Measurements from ENCODE around the gene PPCDC. TPM values are rescaled to one million over a fixed set of nuclear protein-coding genes. Genes with fewer than 3 reads are reported as not detected.

The PPCDC gene
- total and polyA plus RNA-seq, 3 experiments from 2014 or later = 12.8 to 39.2 (median 35.5) TPM

DNA sequence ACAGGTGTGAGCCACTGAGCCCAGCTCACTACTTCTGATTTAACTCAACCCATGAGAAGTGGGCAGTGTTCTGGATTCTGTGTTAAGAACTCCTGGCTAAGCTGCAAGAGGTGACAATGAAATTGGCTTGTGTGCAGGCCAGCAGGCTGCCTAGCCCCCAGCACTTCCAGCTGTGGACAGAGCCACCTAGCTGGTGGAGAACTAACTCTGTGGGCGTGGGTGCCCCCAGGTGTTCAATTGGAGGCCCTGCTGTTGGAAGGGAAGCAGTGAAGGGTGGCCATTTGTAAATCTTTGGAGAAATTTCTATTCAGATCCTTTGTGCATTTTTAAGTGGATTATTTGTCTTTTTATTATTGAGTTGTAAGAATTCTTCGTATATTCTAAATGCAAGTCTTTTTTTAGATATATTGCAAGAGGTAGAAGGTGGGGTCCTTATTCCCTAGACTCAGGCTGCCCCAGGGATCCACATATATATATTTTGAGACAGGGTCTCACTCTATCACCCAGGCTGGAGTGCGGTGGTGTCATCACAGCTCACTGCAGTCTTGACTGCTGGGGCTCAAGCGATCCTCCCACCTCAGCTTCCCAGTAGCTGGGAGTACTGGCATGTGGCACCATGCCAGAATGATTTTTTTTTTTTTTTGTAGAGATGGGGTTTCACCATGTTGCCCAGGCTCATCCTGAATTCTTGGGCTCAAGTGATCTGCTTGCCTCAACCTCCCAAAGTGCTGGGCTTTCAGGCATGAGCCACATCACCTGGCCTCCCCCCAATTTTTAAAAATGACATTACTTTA, 35.2 kb upstream of the PPCDC start:
- no peaks in the 10 kb centered on the region for H3K4me1 Mint-ChIP-seq
- H3K4me3 ChIP-seq (ENCODE audit: low read length) = no peak overlapping the region
- ChIA-PET CTCF (interaction anchor here (1.1 kb wide), 1 partner anchor 31 kb away, joined by 3 read pairs; the partner anchor contains the start of gene RPP25), POLR2A (no interaction called here)
- no peaks in the 10 kb centered on the region for H3K27me3 ChIP-seq (ENCODE audit: insufficient read depth, low read length, poor library complexity, severe bottlenecking)
- no peaks in the 10 kb centered on the region for H3K36me3 Mint-ChIP-seq
- H3K27ac ChIP-seq (ENCODE audit: low read depth, low read length) = no peak overlapping the region
- DNase-seq = peak in 3 of 5 donors; percentile 7 to 52 (median 10)
- peaks cover 0 to 1% (median 0%) of the 10 kb centered on the region in 5 donors for H3K9me3 Mint-ChIP-seq
- H3K27me3 Mint-ChIP-seq = peaks cover 8 to 22% of the 10 kb centered on the region in 2 donors
- H3K4me1 ChIP-seq (ENCODE audit: insufficient read depth, low read length) = no peaks in the 10 kb centered on the region
- H3K36me3 ChIP-seq (ENCODE audit: insufficient read depth, low read length) = no peaks in the 10 kb centered on the region
- no peaks in the 10 kb centered on the region for H3K9me3 ChIP-seq (ENCODE audit: low read length)
- H3K4me3 Mint-ChIP-seq = no peak overlapping the region
- H3K27ac Mint-ChIP-seq = no peak overlapping the region

DNA sequence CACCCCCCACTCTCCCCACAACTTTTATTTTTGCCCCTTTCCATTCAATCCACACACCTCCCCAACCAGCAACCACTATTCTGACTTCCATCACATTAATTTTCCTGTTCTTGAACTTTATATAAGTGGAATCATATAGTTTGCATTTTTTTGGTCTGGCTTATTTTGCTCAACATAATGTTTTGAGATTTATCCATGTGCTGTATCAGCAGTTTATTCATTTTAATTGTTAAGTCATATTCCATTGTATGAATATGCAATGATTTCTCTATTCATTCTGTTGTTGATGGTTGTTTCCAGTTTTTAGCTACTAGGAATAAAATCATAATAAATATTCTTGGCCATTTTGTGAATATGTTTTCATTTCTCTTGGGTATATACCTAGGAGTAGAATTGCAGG, 33.9 kb upstream of the PPCDC start:
- Mint-ChIP-seq H3K27ac (no peak overlapping the region), H3K9me3 (peaks cover 0 to 1% (median 0%) of the 10 kb centered on the region in 5 donors), H3K27me3 (peaks cover 8 to 14% of the 10 kb centered on the region in 2 donors), H3K36me3 (no peaks in the 10 kb centered on the region), H3K4me1 (no peaks in the 10 kb centered on the region), H3K4me3 (no peak overlapping the region)
- CTCF ChIA-PET = no interaction called here
- Histone ChIP-seq H3K27ac (ENCODE audit: low read depth, low read length) (no peak overlapping the region), H3K9me3 (ENCODE audit: low read length) (no peaks in the 10 kb centered on the region), H3K36me3 (ENCODE audit: insufficient read depth, low read length) (no peaks in the 10 kb centered on the region), H3K27me3 (ENCODE audit: insufficient read depth, low read length, poor library complexity, severe bottlenecking) (no peaks in the 10 kb centered on the region), H3K4me3 (ENCODE audit: low read length) (no peak overlapping the region), H3K4me1 (ENCODE audit: insufficient read depth, low read length) (no peaks in the 10 kb centered on the region)
- POLR2A ChIA-PET = no interaction called here
- no peak for DNase-seq

DNA sequence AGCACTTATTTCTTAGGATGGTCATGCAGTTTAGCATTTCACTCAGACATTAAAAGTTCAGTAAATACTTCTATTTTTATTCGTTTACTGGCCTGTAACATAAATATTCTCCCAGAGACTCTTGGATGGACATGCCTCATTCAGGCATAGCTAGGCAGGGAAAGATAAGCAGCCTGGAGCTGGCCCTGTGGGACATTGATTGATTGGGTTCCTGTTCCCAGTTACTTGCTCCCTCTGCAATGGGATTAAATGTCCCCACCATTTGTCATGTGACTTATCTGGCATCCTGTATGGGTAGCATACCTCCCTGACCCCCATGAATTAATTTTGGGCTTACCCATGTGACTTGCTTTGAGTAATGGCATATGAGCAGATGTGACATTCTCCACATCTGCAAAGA, 30.8 kb upstream of the PPCDC start:
- Histone ChIP-seq H3K4me3 (ENCODE audit: low read length) (no peak overlapping the region), H3K27ac (ENCODE audit: low read depth, low read length) (no peak overlapping the region), H3K27me3 (ENCODE audit: insufficient read depth, low read length, poor library complexity, severe bottlenecking) (peaks cover 13% of the 10 kb centered on the region), H3K4me1 (ENCODE audit: insufficient read depth, low read length) (peaks cover 18% of the 10 kb centered on the region), H3K9me3 (ENCODE audit: low read length) (no peaks in the 10 kb centered on the region), H3K36me3 (ENCODE audit: insufficient read depth, low read length) (no peaks in the 10 kb centered on the region)
- peaks cover 12 to 17% of the 10 kb centered on the region in 2 donors for H3K27me3 Mint-ChIP-seq
- H3K4me1 Mint-ChIP-seq = peaks cover 12 to 18% (median 13%) of the 10 kb centered on the region in 3 donors
- H3K27ac Mint-ChIP-seq = no peak overlapping the region
- no peak overlapping the region for H3K4me3 Mint-ChIP-seq
- H3K9me3 Mint-ChIP-seq = peaks cover 0 to 3% (median 0%) of the 10 kb centered on the region in 5 donors
- CTCF ChIA-PET = no interaction called here
- POLR2A ChIA-PET = no interaction called here
- no peak for DNase-seq
- no peaks in the 10 kb centered on the region for H3K36me3 Mint-ChIP-seq

DNA sequence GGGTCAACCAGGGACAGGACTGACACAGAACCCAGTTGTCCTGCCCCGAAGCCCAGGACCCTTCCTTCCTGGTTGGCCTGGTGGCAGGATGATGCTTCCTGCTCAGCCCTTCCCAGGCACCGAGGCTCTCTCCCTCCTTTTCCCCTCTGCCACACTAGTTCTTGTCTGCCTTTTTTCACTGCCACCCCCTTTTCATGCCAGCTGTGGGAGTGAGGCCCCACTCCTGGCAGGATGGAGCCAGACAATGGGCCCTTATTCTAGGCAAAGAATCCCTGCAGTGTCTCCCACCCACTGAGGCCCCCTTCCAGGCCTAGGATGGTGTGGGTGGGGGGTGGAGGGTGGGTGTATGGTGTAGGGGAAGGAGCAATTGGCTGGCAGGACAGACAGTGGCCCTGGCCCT, 29.2 kb upstream of the PPCDC start:
- H3K4me3 ChIP-seq (ENCODE audit: low read length) = no peak overlapping the region
- H3K9me3 ChIP-seq (ENCODE audit: low read length) = no peaks in the 10 kb centered on the region
- H3K27me3 ChIP-seq (ENCODE audit: insufficient read depth, low read length, poor library complexity, severe bottlenecking) = peaks cover 24% of the 10 kb centered on the region
- peak overlapping the region in 2 of 7 donors; percentile 67 to 82 for H3K4me3 Mint-ChIP-seq
- DNase-seq = no peak
- H3K9me3 Mint-ChIP-seq = peaks cover 0 to 4% (median 0%) of the 10 kb centered on the region in 5 donors
- CTCF ChIA-PET = no interaction called here
- peaks cover 24 to 33% of the 10 kb centered on the region in 2 donors for H3K27me3 Mint-ChIP-seq
- peaks cover 18% of the 10 kb centered on the region for H3K4me1 ChIP-seq (ENCODE audit: insufficient read depth, low read length)
- no peaks in the 10 kb centered on the region for H3K36me3 Mint-ChIP-seq
- H3K36me3 ChIP-seq (ENCODE audit: insufficient read depth, low read length) = no peaks in the 10 kb centered on the region
- no peak overlapping the region for H3K27ac Mint-ChIP-seq
- no peak overlapping the region for H3K27ac ChIP-seq (ENCODE audit: low read depth, low read length)
- POLR2A ChIA-PET = no interaction called here
- peaks cover 12 to 18% (median 13%) of the 10 kb centered on the region in 3 donors for H3K4me1 Mint-ChIP-seq

DNA sequence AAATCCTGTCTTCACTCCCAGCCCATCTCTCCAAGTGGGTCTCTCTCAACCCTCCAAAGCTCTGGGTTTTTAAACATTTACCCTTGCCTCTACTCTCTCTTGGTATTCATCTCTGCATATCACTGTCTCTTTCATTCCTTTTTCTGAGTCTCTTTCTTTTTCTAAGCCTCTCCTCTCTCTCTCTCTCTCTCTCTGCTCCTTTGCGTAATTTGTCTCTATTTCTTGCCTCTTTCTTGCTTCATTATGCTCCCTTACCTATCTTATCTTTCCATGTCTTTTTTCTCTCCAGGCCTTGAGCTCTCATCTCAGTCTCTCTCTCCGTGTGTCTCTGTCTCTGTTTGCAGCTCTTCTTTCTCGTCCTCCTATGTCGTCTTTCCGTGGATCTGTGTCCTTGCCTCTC, 28.7 kb upstream of the PPCDC start:
- Mint-ChIP-seq H3K4me3 (peak overlapping the region; percentile 67 to 88 (median 82)), H3K36me3 (no peaks in the 10 kb centered on the region), H3K4me1 (peaks cover 12 to 18% (median 13%) of the 10 kb centered on the region in 3 donors), H3K27ac (peak overlapping the region in 1 of 8 donors; percentile 46), H3K9me3 (peaks cover 0 to 4% (median 0%) of the 10 kb centered on the region in 5 donors), H3K27me3 (peaks cover 28 to 36% of the 10 kb centered on the region in 2 donors)
- DNase-seq = no peak
- Histone ChIP-seq H3K9me3 (ENCODE audit: low read length) (no peaks in the 10 kb centered on the region), H3K36me3 (ENCODE audit: insufficient read depth, low read length) (no peaks in the 10 kb centered on the region), H3K4me3 (ENCODE audit: low read length) (peak overlapping the region; percentile 34), H3K27ac (ENCODE audit: low read depth, low read length) (no peak overlapping the region), H3K27me3 (ENCODE audit: insufficient read depth, low read length, poor library complexity, severe bottlenecking) (peaks cover 24% of the 10 kb centered on the region), H3K4me1 (ENCODE audit: insufficient read depth, low read length) (peaks cover 18% of the 10 kb centered on the region)
- POLR2A ChIA-PET = interaction anchor here (0.9 to 1.3 kb wide), 2 partner anchors 29 to 209 kb away, joined by 3 to 4 read pairs; partner anchors contain the start of gene PPCDC
- CTCF ChIA-PET = interaction anchor here (0.6 to 1.2 kb wide), 3 partner anchors 13 to 180 kb away, joined by 3 to 4 read pairs (median 3); partner anchors contain the start of gene PPCDC

DNA sequence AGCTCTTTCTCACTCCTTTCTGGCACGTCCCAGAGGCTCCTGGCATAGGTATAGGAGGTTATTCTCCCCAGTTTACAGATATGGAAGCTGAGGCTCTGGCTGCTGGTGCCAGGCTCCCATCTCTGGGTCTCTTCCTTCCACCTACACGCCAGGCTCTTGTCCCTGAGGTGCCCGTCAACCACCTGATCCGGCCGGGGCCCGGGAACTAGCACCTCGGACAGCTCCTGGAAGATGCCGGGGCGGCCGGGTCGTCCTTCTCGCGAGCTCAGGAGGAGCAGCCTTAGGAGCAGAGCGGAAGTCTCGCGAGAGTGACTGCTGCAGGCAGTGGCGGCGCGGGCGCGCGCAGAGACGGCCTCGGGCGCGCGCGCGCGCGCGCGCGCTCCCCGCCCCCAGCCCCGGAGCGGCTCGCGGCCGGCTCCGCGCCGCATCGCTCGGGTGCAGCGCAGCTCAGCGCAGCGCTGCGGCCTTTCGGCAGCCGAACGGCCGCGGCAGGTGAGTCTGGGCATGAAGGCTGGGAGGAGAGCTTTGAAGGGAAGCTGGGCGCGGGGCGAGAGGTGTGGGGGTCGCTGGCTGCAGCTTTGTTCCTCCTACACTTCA, 28.1 kb upstream of the PPCDC start, which contains the start of gene SCAMP5:
TSS of gene SCAMP5 (plus strand) at position 382 of the 597 bp plus-strand sequence. CDS start 16,277 bp downstream, outside the sequence.
- H3K27me3 ChIP-seq (ENCODE audit: insufficient read depth, low read length, poor library complexity, severe bottlenecking) = peaks cover 24% of the 10 kb centered on the region
- Mint-ChIP-seq H3K4me3 (peak within 1 kb of the TSS; percentile 80 to 89 (median 84)), H3K4me1 (peaks cover 12 to 18% (median 13%) of the 10 kb centered on the region in 3 donors), H3K27me3 (peaks cover 30 to 40% of the 10 kb centered on the region in 2 donors), H3K27ac (peak within 1 kb of the TSS in 3 of 8 donors; percentile 46 to 70 (median 65)), H3K9me3 (peaks cover 0 to 4% (median 0%) of the 10 kb centered on the region in 5 donors), H3K36me3 (no peaks in the 10 kb centered on the region)
- H3K9me3 ChIP-seq (ENCODE audit: low read length) = no peaks in the 10 kb centered on the region
- no peak within 1 kb of the TSS for H3K27ac ChIP-seq (ENCODE audit: low read depth, low read length)
- ChIA-PET POLR2A (interaction anchor here (0.9 to 1.3 kb wide), 2 partner anchors 28 to 209 kb away, joined by 3 to 4 read pairs; partner anchors contain the start of gene PPCDC), CTCF (interaction anchor here (0.6 to 1.2 kb wide), 3 partner anchors 13 to 180 kb away, joined by 3 to 4 read pairs (median 3); partner anchors contain the start of gene PPCDC)
- peak; percentile 82 to 93 (median 85) for DNase-seq
- peaks cover 18% of the 10 kb centered on the region for H3K4me1 ChIP-seq (ENCODE audit: insufficient read depth, low read length)
- H3K4me3 ChIP-seq (ENCODE audit: low read length) = peak within 1 kb of the TSS; percentile 60
- H3K36me3 ChIP-seq (ENCODE audit: insufficient read depth, low read length) = no peaks in the 10 kb centered on the region

DNA sequence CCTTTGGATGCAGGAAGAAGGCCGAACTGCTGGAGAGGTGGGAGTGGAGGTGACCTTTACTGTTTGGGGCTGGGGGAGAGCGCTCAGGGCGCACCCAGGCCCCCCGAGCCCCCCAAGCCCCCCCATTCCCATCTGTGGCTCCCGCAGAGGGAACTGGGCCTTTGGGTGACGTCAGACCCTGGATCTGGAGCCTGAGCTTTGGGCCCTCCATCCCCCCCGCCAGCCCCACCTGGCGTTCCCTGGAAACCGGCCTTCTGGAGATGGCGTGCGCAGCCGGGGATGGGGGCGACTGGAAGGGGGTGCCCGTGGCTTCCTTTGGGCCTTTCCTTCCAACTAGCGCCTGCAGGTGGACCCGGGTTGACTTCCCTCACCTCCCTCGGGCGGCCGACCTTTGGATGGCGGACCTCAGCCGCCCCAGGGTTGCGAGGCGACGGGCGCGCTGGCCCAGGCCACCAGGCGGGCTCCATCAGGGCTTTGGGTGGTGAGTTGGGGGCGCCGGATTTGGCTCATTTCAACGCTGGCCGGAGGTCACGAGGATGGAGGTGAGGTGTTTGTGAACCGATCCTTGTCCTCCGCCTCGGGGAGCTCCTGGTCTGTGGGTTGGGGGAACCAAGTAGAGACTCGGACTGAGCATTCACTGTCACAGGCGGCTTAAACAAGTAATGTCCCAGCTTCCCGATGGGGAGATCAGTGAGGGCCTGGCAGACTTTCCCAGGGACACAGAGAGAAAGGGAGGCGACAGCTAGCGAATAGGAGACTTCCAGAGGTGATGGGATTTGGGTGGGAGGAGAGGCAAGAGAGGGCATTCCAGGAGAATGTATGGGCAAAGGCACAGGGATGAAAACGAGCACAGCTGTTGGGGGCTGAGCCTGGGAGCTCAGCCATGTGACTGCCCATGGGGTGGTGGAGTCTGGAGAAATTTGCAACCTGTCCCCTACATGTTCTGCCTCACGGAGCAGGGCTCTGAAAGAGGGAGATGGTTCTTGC, 27.3 kb upstream of the PPCDC start:
- DNase-seq = peak in 1 of 5 donors; percentile 50
- ChIA-PET POLR2A (interaction anchor here (0.9 to 1.3 kb wide), 2 partner anchors 27 to 208 kb away, joined by 3 to 4 read pairs; partner anchors contain the start of gene PPCDC), CTCF (interaction anchor here (1.0 to 1.2 kb wide), 2 partner anchors 28 to 179 kb away, joined by 3 to 4 read pairs; partner anchors contain the start of gene PPCDC)
- H3K36me3 Mint-ChIP-seq = no peaks in the 10 kb centered on the region
- no peaks in the 10 kb centered on the region for H3K36me3 ChIP-seq (ENCODE audit: insufficient read depth, low read length)
- peaks cover 34 to 45% of the 10 kb centered on the region in 2 donors for H3K27me3 Mint-ChIP-seq
- H3K27me3 ChIP-seq (ENCODE audit: insufficient read depth, low read length, poor library complexity, severe bottlenecking) = peaks cover 24% of the 10 kb centered on the region
- peaks cover 0 to 3% (median 0%) of the 10 kb centered on the region in 5 donors for H3K9me3 Mint-ChIP-seq
- H3K4me1 ChIP-seq (ENCODE audit: insufficient read depth, low read length) = peaks cover 18% of the 10 kb centered on the region
- H3K4me1 Mint-ChIP-seq = peaks cover 12 to 18% (median 13%) of the 10 kb centered on the region in 3 donors
- H3K9me3 ChIP-seq (ENCODE audit: low read length) = no peaks in the 10 kb centered on the region
- H3K27ac Mint-ChIP-seq = peak overlapping the region in 3 of 8 donors; percentile 22 to 70 (median 65)
- peak overlapping the region; percentile 60 for H3K4me3 ChIP-seq (ENCODE audit: low read length)
- H3K27ac ChIP-seq (ENCODE audit: low read depth, low read length) = no peak overlapping the region
- H3K4me3 Mint-ChIP-seq = peak overlapping the region; percentile 64 to 89 (median 81)
